ENCODE results near the gene HMGCL.

The HMGCL gene

GRCh38 chr1:23759277-23759676 lies 66.0 kb downstream of the HMGCL start:
- H3K4ac ChIP-seq (ENCODE audit: low read depth, low read length): no peak overlapping the region
- H3K4me3 ChIP-seq (ENCODE audit: low read length): no peak overlapping the region
- H4K5ac ChIP-seq (ENCODE audit: low read length): no peak overlapping the region
- H3K9ac ChIP-seq (ENCODE audit: low read length): no peak overlapping the region
- no peak overlapping the region for H2BK120ac ChIP-seq (ENCODE audit: low read depth, low read length)
- H2BK15ac ChIP-seq (replicated peaks; ENCODE audit: low read depth): no peak overlapping the region
- H3K79me2 ChIP-seq (ENCODE audit: control insufficient read depth, insufficient read depth, low read length): no peaks in the 10 kb centered on the region
- H3K4me2 ChIP-seq (ENCODE audit: low read length): no peak overlapping the region
- H3K27ac ChIP-seq (ENCODE audit: low read depth, low read length): no peak overlapping the region
- H3K18ac ChIP-seq (ENCODE audit: low read length): no peak overlapping the region
- no peak overlapping the region for H3K23ac ChIP-seq (ENCODE audit: low read length)
- H2AK5ac ChIP-seq (ENCODE audit: low read length): no peak overlapping the region
- H3K4me1 ChIP-seq (ENCODE audit: control insufficient read depth, low read depth, low read length): no peaks in the 10 kb centered on the region
- no peaks in the 10 kb centered on the region for H3K27me3 ChIP-seq (ENCODE audit: insufficient read depth, low read length, poor library complexity)
- H2BK5ac ChIP-seq (ENCODE audit: low read length): no peak overlapping the region
- peaks cover 4% of the 10 kb centered on the region for H3K79me1 ChIP-seq (ENCODE audit: low read length)
- H4K8ac ChIP-seq (ENCODE audit: low read depth, low read length): no peak overlapping the region
- WGBS (ENCODE audit: extremely low coverage, insufficient coverage, low lambda C conversion rate): no CpG with 5 or more reads among the region's 4 CpGs
- H3K56ac ChIP-seq (ENCODE audit: low read length): no peak overlapping the region
- H3K36me3 ChIP-seq (ENCODE audit: control insufficient read depth, insufficient read depth, low read length): peaks cover 37% of the 10 kb centered on the region
- no peak for DNase-seq

DNA sequence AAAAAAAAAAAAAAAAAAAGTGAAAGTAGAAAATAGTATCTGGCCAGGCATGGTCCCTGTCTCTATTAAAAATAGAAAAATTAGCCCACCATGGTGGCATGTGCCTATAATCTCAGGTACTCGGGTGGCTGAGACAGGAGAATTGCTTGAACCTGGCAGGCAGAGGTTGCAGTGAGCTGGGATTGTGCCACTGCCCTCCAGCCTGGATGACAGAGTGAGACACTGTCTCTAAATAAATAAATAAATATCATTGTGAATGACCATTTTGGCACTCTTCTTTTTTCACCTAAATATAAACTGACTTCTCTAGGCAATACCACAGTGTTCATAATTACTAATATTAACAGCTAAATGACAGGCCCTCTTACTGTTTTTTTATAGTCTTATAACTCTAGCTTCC lies 67.4 kb downstream of the HMGCL start:
- Histone ChIP-seq H4K8ac (ENCODE audit: low read depth, low read length) (no peak overlapping the region), H3K18ac (ENCODE audit: low read length) (no peak overlapping the region), H3K79me1 (ENCODE audit: low read length) (peaks cover 4% of the 10 kb centered on the region), H2BK5ac (ENCODE audit: low read length) (no peak overlapping the region), H3K4ac (ENCODE audit: low read depth, low read length) (no peak overlapping the region), H3K4me3 (ENCODE audit: low read length) (no peak overlapping the region), H3K27me3 (ENCODE audit: insufficient read depth, low read length, poor library complexity) (no peaks in the 10 kb centered on the region), H3K4me1 (ENCODE audit: control insufficient read depth, low read depth, low read length) (no peaks in the 10 kb centered on the region), H4K5ac (ENCODE audit: low read length) (no peak overlapping the region), H3K36me3 (ENCODE audit: control insufficient read depth, insufficient read depth, low read length) (peaks cover 41% of the 10 kb centered on the region), H2BK120ac (ENCODE audit: low read depth, low read length) (no peak overlapping the region), H3K4me2 (ENCODE audit: low read length) (no peak overlapping the region), H2AK5ac (ENCODE audit: low read length) (no peak overlapping the region), H3K27ac (ENCODE audit: low read depth, low read length) (no peak overlapping the region), H3K23ac (ENCODE audit: low read length) (no peak overlapping the region), H2BK15ac (replicated peaks; ENCODE audit: low read depth) (no peak overlapping the region), H3K9ac (ENCODE audit: low read length) (no peak overlapping the region), H3K79me2 (ENCODE audit: control insufficient read depth, insufficient read depth, low read length) (no peaks in the 10 kb centered on the region), H3K56ac (ENCODE audit: low read length) (no peak overlapping the region)
- DNase-seq: no peak
- WGBS (ENCODE audit: extremely low coverage, insufficient coverage, low lambda C conversion rate): no CpG with 5 or more reads among the region's 1 CpG

GRCh38 chr1:23756676-23757075 lies 68.6 kb downstream of the HMGCL start:
- H2BK15ac ChIP-seq (replicated peaks; ENCODE audit: low read depth): no peak overlapping the region
- no peak overlapping the region for H2BK5ac ChIP-seq (ENCODE audit: low read length)
- H3K9ac ChIP-seq (ENCODE audit: low read length): no peak overlapping the region
- no peak overlapping the region for H3K4me3 ChIP-seq (ENCODE audit: low read length)
- H3K56ac ChIP-seq (ENCODE audit: low read length): no peak overlapping the region
- H3K18ac ChIP-seq (ENCODE audit: low read length): no peak overlapping the region
- no peaks in the 10 kb centered on the region for H3K79me2 ChIP-seq (ENCODE audit: control insufficient read depth, insufficient read depth, low read length)
- no peak overlapping the region for H2BK120ac ChIP-seq (ENCODE audit: low read depth, low read length)
- H4K5ac ChIP-seq (ENCODE audit: low read length): no peak overlapping the region
- no peak overlapping the region for H3K23ac ChIP-seq (ENCODE audit: low read length)
- H3K27ac ChIP-seq (ENCODE audit: low read depth, low read length): no peak overlapping the region
- H3K27me3 ChIP-seq (ENCODE audit: insufficient read depth, low read length, poor library complexity): no peaks in the 10 kb centered on the region
- WGBS (ENCODE audit: extremely low coverage, insufficient coverage, low lambda C conversion rate): no CpG with 5 or more reads among the region's 3 CpGs
- no peak overlapping the region for H3K4ac ChIP-seq (ENCODE audit: low read depth, low read length)
- no peak overlapping the region for H3K4me2 ChIP-seq (ENCODE audit: low read length)
- no peak overlapping the region for H4K8ac ChIP-seq (ENCODE audit: low read depth, low read length)
- H3K4me1 ChIP-seq (ENCODE audit: control insufficient read depth, low read depth, low read length): no peaks in the 10 kb centered on the region
- peaks cover 6% of the 10 kb centered on the region for H3K79me1 ChIP-seq (ENCODE audit: low read length)
- H3K36me3 ChIP-seq (ENCODE audit: control insufficient read depth, insufficient read depth, low read length): peaks cover 43% of the 10 kb centered on the region
- DNase-seq: no peak
- no peak overlapping the region for H2AK5ac ChIP-seq (ENCODE audit: low read length)

- Histone ChIP-seq H3K23ac (ENCODE audit: low read length) (no peak overlapping the region), H3K4me1 (ENCODE audit: control insufficient read depth, low read depth, low read length) (no peaks in the 10 kb centered on the region), H3K4ac (ENCODE audit: low read depth, low read length) (no peak overlapping the region), H3K4me2 (ENCODE audit: low read length) (no peak overlapping the region), H4K8ac (ENCODE audit: low read depth, low read length) (no peak overlapping the region), H3K36me3 (ENCODE audit: control insufficient read depth, insufficient read depth, low read length) (peaks cover 33% of the 10 kb centered on the region), H2BK5ac (ENCODE audit: low read length) (no peak overlapping the region), H3K56ac (ENCODE audit: low read length) (no peak overlapping the region), H3K18ac (ENCODE audit: low read length) (no peak overlapping the region), H2AK5ac (ENCODE audit: low read length) (no peak overlapping the region), H2BK120ac (ENCODE audit: low read depth, low read length) (no peak overlapping the region), H2BK15ac (replicated peaks; ENCODE audit: low read depth) (no peak overlapping the region), H3K4me3 (ENCODE audit: low read length) (no peak overlapping the region), H4K5ac (ENCODE audit: low read length) (no peak overlapping the region), H3K79me1 (ENCODE audit: low read length) (peaks cover 10% of the 10 kb centered on the region), H3K79me2 (ENCODE audit: control insufficient read depth, insufficient read depth, low read length) (peaks cover 9% of the 10 kb centered on the region), H3K27me3 (ENCODE audit: insufficient read depth, low read length, poor library complexity) (no peaks in the 10 kb centered on the region), H3K9ac (ENCODE audit: low read length) (no peak overlapping the region), H3K27ac (ENCODE audit: low read depth, low read length) (no peak overlapping the region)
- DNase-seq: no peak
- no CpG with 5 or more reads among the region's 1 CpG for WGBS (ENCODE audit: extremely low coverage, insufficient coverage, low lambda C conversion rate)
Observed at GRCh38 chr1:23752909-23753308, 72.3 kb downstream of the HMGCL start.
